Activated CD4-positive, alpha-beta T cell treated with anti-CD3 and anti-CD28 coated beads for 1 hour (primary cell): ENCODE data around the gene AQP9.

Experiments used
- DNase-seq: peaks from one replicate; pipeline ENCODE4 v3.0.0-alpha.2; 2020

AQP9 gene

DNA sequence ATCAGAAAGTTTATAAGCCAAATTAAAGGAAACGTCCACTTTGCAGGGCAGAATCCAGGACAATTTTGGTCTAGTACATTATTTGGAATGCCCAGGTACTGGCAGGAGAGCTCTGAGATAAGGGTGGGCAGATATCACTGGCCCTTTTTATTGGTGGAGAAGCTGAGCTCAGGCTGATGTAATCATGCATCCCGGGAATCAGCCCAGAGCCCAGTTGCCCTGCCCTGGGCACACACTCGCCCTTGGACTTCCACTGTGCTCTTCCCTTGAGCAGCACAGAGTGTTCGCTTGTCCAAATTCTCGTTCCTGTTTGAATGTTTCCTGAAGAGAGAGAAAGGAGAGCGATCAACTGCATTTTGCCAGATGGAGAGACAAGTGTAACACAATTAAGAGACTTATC is 3.7 kb downstream of the AQP9 start:
- no peak for DNase-seq

DNA sequence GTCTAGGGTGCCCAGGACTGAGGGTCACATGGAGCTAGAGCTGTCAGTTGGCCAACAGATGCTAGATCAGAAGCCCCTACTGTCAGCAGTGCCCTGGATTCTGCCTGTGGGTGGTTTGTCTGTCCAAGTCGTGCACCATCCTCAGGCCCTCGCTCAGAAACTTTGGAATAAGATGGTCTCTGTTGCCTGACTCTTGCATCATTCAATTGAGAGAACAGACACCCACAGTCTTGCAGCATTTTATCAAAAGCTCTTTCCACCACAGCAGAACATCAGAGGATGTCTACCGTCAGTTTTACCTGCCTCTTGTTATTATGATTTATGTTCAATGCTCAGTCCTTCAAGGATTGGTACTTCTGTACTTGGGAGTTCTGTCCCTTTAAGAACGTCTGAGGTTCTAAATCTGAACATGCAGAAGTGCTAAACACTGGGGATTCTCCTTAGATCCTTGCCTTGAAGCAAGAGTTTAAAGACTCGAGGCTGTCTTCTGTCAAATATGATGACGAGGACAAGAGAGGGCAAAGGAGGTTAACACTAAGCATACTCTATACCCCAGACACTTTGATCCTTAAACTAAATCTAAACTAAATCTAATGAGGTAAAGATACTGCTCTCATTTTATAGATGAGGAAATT is 4.8 kb downstream of the AQP9 start:
- no peak for DNase-seq

DNA sequence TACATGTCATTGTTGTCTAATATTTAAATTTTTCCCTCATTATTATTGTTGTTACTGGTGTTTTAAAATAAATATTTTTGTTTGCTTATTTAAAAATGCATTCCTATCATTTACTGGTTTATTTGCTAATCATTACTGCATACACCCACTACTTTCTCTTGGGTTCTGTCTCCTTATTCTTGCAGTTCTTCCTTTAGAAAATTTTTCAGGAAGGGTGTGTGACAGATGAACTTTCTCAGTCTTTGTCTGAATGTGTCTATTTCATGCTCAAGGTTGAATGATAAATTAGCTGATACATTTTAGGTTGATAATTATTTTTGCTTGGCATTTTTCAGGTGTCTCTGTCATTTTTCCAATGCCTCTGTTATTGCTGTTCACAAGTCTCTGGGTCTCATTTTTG is 7.4 kb downstream of the AQP9 start:
- no peak for DNase-seq

DNA sequence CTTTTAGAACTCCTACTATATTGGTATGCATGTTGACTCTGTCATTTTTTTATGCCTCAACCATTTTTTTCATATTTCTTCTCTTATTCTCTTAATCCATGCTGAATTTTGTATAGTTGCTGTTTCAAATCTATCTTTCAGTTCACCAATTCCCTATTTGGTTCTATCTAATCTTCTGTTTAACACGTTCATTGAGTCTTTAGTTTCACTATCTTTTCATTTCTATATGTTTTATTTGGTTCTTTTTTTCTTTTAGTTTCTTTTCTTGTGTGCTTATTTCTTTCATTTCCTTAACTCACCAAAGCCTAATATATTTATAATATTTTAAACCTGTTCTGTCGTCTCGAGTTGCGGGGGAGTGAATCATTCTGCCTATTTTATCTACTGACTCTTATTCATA is 8.0 kb downstream of the AQP9 start:
- no peak for DNase-seq

DNA sequence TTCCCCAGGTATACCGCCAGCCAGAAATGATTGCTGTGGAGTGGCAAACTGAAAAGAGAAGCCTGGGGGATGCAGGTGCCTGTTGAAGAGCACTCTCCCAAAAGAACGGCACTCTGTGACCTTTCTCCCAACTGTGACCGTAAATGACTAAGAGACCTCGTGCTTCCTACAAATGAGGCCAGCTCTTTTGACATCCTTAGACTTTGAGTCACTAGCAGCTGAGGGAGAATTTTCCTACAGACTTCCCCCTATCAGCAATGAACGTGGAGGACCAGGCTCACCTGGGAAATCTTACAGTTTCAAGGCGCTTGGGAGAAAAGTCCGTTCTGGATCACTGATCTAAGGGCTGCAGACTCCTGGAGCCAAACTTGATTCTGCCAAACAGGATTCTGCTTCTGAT is 8.6 kb downstream of the AQP9 start:
- DNase-seq: no peak

DNA sequence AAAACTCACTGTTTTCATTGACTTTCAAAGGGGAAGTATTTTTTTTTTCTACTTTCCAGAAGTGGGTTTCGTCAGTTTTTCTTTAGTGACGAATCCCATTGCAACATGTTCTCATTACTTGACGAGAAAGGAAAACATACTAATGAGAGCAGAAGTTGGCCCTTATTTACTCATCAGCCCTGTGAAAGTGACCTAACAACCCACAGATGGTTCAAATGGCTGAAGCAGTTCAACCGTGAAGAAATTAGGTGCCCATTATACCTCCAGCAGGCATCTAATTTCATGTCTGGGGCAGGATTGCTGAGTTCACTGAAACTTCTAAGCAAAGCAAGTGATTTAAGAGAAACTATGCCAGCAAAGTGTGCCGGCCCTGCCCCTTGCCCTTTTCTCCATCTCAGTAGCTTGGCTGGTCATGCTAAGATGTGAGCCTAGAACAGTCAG is 9.0 kb downstream of the AQP9 start:
- no peak for DNase-seq

DNA sequence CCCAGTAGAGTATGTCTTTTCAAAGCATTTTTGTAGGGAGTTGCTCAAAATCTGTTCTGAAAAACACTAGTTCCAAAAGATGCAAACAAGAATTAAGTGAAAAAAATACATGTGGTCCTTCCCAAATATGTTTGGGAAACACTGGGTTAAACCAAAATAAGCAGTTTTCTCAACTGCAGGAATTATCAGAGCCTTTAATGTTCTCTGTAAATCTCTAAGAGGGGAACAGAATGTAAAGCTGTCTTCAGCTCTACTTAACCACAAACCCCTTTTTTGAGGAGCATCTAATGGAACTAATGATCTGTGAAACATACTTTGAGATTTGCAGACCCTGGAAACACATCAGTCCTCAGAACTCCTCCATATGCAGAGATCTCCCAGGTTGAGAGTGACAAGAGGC is 9.9 kb downstream of the AQP9 start:
- DNase-seq: no peak

DNA sequence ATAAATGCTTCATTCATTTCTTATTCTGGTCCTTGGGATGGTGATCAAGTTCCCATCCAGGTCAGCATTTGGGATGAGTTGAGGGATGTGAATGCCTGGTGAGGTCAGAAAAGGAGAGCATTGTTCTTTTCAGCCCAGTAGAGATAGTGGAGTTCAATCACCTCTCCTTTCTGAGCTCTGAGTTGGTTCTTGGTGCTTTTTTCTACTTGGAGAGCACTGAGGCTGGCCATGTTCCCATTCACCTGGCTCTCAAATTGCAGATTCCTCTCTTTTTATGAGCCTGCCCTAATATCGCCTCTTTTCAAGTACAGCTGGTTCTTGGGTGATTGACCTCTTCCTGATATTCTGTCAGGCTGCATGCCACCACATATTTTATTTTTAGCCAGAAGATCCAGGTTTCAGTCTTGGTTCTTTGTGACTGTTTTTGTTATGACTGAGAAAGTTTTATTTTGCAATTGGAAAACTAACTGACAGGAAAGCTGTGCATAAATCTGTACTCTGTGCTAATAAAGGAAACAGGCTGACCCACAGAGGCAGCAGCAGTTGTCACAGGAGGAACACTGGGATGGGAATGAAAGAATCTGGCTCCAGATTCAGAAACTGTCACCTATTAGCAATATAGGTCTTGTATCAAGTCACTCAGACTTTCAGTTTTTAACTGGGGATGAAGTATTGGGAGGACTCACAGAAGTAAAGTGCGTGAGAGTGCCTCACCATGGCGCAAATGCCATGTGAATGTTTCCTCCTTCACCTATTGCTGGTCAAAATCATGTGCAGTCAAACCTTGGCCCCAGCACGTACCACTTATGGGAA is 10.7 kb downstream of the AQP9 start:
- no peak for DNase-seq

DNA sequence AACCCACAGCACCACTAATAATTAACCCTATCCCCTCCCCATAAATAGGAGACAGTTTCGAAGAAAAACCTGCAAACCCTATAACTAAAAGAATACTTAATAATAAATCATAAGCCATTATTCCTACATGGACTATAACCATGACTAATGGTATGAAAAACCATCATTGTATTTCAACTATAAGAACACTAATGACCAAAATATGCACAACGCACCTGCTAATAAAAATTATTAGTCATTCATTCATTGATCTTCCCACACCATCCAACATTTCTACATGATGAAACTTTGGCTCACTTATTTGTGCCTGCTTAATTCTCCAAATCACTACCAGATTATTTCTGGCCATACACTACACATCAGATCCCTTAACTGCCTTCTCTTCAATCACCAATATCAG is 16.6 kb downstream of the AQP9 start:
- no peak for DNase-seq

DNA sequence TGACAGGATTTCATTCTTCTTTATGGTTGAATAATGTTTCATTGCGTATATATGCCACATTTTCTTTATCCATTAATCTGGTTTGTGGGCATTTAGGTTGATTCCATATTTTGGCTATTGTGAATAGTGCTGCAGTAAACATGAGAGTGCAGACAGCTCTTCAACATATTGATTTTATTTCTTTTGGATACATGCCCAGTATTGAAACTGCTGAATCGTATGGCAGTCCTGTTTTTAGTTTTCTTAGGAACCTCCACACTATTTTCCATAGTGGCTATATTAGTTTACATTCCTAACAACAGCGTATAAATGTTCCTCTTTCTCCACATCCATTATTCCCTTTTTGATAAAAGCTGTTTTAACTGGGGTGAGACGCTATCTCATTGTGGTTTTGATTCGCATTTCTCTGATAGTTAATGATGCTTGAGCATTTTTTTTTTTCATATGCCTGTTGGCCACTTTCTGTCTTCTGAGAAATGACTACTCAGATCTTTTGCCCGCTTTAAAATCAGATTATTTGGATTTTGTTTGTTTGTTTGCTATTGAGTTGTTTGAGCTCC is 21.7 kb downstream of the AQP9 start:
- no peak for DNase-seq

DNA sequence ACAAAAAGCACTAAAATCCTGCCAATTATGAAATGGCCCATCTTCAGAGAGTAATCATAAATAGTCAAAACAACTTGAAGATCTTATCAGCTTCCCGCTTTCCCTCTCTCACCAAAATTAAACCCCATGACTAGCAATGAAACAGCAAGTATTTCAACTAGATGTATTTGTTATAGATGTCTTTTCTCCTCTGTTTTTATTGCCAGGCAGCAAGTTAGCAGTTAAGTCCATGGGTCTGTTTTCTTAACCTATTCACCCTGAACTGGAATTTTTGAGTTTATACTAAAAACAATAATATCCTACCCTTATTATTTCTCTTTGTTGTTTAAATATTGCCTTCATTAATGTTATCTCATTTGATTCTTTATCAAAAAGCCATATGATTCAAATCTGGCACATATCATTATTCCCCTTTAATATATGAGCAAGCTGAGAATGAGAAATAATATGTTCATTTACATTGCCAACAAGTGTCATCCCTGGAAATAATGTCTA is 23.3 kb downstream of the AQP9 start:
- no peak for DNase-seq

DNA sequence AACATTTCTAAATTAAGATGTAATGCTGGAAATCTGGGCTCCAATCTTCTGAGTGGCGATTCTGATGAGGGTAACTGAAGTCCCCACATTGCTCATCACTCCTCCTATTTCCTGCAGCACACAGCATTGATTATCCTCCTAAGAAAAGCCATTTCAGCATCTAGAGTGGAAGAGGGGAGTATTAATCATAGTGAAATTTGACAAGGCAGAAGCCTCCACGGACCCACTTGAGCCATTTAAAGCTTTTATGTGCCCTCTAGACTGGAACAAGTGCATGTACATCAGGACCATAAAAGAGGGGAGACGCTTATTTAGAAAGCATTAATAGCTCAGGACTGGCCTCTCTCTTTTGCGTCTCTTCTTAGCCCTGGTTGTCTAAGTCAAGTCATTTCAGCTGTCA is 25.8 kb downstream of the AQP9 start:
- DNase-seq: no peak

DNA sequence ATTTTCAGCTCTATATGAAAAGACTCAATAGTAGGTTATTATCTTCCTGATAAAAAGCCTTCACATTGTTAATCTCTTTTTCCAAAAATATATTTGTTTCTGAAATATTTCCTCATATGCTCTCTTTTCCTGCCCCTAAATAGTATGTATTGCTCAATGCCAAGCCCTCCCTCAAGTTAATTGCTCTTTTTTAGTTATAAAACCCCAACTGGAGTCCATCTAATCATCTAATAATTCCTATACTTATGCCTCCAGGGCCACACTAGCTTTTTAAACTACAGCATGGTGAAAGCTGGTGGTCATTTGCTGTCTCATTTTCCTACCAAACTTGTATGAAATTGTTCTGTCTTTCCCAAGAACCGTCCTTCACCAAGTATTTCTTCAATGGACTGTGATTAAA is 26.7 kb downstream of the AQP9 start:
- DNase-seq: no peak

DNA sequence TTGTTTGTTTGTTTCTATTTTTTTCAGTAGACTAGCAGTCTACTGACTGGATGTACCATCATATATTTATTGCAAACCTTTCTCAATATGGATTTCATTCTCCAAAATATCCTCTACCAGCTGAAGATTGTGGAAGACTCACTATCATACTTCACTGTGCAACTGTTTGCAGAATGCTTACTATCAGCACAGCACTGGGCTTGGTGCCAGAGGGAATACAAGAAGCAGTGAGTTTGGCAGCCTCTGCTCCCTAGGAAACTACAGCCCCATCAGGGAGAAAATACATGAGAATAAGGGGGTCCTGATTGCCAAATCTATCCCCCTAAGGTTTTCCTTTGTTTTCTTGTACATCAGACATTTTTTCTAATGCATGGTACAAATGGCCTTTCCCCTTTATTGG is 27.5 kb downstream of the AQP9 start:
- DNase-seq: no peak

DNA sequence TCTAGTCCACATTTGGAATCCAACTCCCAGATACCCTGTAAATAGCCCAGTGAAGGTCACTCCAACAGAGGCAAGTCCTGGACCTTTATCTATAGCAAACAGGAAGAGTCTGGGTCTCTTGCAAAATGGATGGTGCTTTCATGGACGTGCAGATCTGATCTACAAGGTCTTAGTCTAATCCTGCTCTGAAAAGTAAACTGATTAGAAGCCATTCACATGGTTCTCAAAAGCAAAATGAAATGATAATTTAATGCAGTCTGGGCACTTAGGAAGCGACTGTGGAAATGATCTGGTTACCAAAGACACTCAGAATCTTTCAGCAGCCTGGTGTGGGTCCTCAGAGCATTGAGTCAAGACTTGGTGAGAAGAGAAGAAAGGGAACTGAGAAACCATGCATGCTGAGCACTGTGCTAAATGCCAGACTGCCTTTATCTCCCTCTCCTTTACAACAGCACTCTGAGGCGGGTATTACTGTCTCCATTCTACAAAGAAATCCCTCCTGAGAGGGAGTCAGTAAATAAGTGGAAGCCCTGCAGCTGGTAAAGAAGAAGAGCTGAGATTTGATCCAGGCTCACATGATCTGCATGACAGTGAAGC is 29.0 kb downstream of the AQP9 start:
- no peak for DNase-seq

DNA sequence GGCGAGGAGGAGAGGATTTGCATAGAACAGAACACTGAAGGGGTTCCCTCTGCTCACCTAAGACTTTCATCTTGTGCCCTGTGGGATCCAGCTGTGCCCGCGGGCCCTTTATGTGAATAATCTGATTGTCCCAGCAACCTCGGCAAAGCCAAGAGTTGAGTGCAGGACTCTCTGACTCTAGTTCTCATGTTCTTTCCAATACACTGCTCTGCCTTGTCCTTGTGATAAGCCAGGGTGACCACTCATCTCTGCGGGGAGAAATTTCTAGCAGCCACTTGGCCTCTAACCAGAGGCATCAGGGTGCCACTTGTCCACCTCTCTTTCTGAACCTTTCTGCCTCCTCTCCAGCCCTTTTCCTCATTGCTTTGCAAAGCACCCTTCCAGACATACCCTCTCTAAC is 31.8 kb downstream of the AQP9 start:
- no peak for DNase-seq

DNA sequence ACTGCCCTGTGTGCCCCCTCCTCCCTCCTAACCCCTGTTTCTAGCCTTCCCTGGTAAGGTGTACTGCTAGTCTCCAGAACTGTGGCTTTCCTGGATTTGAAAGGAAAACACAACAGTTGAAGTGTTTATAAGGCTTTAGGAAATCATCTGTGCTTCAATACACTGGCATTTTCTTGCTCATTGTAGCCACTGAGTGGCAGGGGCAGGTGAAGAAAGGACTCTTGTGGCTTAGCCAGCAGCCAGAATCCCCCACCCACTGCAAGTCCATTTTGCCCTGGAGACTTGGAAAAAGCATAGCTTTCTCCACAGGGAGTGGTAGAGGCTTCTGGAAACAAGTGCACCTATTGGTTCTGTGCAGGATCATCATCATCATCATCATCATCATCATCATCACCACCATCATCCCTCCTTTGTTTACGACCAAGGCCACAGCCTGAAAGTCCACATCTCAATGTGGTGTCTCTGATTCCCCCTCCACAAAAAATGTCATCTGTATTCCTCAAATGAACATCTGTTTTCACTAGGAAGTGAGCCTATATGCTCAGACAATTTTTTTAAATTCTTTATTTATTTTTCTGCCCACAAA is 33.4 kb downstream of the AQP9 start:
- DNase-seq: no peak

DNA sequence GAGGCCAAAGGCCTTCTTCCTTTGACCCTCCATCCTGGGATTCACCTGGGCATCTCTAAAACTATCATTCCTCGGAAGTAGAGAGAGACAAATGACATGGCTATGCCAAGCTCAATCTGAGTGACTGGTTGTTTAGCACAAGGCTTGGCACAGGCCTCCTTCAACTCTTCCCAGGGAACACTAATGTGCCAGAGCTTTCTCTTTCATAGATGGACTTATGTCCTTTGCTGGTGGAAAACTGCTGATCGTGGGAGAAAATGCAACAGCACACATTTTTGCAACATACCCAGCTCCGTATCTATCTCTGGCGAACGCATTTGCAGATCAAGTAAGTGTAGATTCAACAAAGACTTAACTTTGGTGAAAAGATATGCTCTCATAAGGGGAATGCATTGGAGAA is 36.5 kb downstream of the AQP9 start:
- DNase-seq: no peak

DNA sequence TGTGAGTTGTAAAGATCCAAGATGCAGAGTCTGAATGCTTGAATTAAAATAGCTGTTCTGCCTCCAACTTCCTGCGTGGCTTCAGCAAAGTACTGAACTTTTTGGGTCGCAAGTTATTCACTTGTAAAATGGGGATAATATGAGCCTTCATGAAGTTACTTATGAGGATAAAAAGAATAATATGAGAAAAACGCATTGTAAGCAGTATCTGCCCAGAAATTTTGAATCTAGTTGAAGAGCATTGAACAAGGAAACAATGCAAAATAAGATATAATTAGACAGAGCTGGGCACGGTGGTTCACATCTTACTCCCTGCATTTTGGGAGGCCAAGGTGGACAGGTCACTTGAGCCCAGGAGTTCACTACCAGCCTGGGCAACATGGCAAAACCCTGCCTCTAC is 37.8 kb downstream of the AQP9 start:
- DNase-seq: no peak

DNA sequence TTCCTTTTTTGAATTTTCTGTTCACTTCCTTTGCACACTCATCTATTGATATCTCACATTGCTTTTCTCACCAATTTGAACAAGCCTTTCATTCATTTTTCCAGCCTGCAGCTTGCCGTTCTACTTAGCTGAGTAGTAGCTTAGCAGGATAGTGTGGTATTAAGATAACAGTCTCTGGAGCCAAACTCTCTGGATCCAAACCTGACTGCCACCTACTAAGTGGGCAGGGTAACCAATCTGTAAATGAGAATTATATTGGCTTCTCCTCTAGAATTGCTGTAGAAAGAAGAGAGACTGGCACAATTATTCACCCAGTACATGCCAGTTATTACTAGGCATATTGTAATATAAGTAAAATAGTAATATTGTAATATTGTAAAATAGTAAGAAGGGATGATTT is 40.5 kb downstream of the AQP9 start:
- DNase-seq: no peak

DNA sequence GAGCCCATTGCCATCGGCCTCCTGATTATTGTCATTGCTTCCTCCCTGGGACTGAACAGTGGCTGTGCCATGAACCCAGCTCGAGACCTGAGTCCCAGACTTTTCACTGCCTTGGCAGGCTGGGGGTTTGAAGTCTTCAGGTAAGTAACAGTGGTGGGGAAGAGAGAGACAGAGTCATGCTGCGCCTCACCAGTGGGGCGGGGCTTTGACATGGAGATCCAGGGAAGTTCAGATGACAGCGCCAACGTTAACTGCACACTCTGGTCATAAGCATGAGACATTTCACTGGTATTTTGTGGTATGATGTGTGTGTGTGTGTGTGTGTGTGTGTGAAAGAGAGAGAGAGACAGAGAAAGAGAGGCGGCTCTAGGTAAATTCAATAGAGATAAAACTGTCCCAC is 41.0 kb downstream of the AQP9 start:
- no peak for DNase-seq

DNA sequence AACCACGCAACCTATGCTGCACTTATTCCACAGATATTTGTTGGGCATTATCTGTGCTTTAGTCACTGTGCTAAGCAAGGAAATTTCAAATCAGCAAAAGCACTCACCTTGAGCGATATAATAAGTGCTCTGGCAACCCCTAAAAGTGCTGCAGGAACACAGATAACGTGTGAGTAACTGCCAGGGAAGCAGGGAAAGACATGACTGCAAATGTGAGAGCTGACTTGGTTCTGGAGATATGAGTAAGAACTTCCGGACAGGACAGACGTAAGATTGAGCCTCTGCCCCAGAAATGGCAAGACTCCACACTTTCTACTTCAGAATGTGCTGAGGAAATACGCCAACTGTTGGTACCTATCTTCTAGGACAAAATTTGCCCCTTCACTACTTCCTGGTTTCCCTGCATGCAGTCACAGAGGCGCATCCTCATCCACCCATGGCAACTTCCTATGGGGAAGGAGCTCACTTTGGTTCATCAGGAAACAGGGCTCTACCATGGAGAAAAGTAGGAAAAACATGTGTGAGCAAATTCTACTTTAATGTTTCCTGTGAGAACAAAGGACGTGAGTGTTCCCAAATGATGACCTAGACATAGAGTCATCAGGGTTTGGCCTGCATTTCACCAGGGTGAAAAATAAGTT is 41.7 kb downstream of the AQP9 start:
- no peak for DNase-seq
